K562 (cell line): ENCODE data around the gene NUAK2. TPM values are rescaled to one million over a fixed set of nuclear protein-coding genes. Genes with fewer than 3 reads are reported as not detected.

ENCODE experiments used
- ATAC-seq: fragments of 200-7000 bp; cut with Tn5 transposase; 3 replicates; pipeline ENCODE4 v1.9.1; 2020; ENCODE audit warnings: moderate library complexity
- BruUV-seq: library from RNA; stranded (reverse); fragments of 400-500 nt; replicated peaks from 2 replicates; lab custom pipeline; 2021; lab: Mats Ljungman, UMichigan
- CTCF ChIA-PET: fragments of 300-600 bp; formaldehyde crosslinking; extraction: SDS; loops from one replicate; lab custom pipeline; 2021; ENCODE audit warnings: low intra/inter-chr PET ratio; lab: Yijun Ruan, JAX
- POLR2A ChIA-PET: fragments of 300-600, 350-650 bp; sonication (Branson Sonifier 250); formaldehyde crosslinking; extraction: SDS; loops from one replicate; lab custom pipeline; 2021; ENCODE audit warnings: antibody characterized with exemption, inconsistent platforms; lab: Yijun Ruan, JAX
- DNase-seq, 4 experiments: peaks; one replicate each; pipeline versions ENCODE4 v3.0.0 to v3.0.0-alpha.2; 2011 to 2018; ENCODE audit warnings: low spot score in 3 of 4, mixed read lengths in 3 of 4; ENCODE audit errors: extremely low read depth in 1 of 4
- FAIRE-seq: peaks from 2 replicates; lab custom pipeline; 2011; peaks lifted over from hg19 to GRCh38; lab: Jason Lieb, UNC
- H2AFZ ChIP-seq: 2 replicates; pipeline ENCODE4 v1.6.0; 2011; ENCODE audit warnings: low read depth, low read length, control low read depth, inconsistent platforms
- H3K27ac ChIP-seq: fragments of 200-600 bp; 3 replicates; pipeline ENCODE4 v1.8.0; 2011; ENCODE audit warnings: low read depth, mild to moderate bottlenecking, control low read depth, inconsistent platforms, low read length, moderate library complexity, mixed read lengths; ENCODE audit errors: extremely low read depth
- H3K27me3 ChIP-seq, 2 experiments: fragments of 300-600 bp in 1 of 2; 2 replicates in 1 of 2; 3 replicates in 1 of 2; pipeline versions ENCODE4 v1.6.0 to v1.8.0; 2011; ENCODE audit warnings: inconsistent platforms in 2 of 2, low read length in 2 of 2, mild to moderate bottlenecking in 1 of 2, mixed read lengths in 1 of 2, moderate library complexity in 1 of 2; ENCODE audit not compliant: control insufficient read depth in 2 of 2, insufficient read depth in 2 of 2
- H3K36me3 ChIP-seq: fragments of 300-600 bp; 3 replicates; pipeline ENCODE4 v1.8.0; 2011; ENCODE audit warnings: mild to moderate bottlenecking, low read length, inconsistent platforms; ENCODE audit not compliant: control insufficient read depth, insufficient read depth
- H3K4me1 ChIP-seq, 2 experiments: fragments of 200-600 bp in 1 of 2; replicated peaks in 1 of 2; 2 replicates in 1 of 2; 3 replicates in 1 of 2; pipeline versions ENCODE4 v1.5.1 to v1.8.0; 2011; ENCODE audit warnings: inconsistent platforms in 2 of 2, low read length in 2 of 2, mild to moderate bottlenecking in 1 of 2, mixed read lengths in 1 of 2, moderate library complexity in 1 of 2; ENCODE audit not compliant: control insufficient read depth in 2 of 2, insufficient read depth in 2 of 2
- H3K4me2 ChIP-seq: 2 replicates; pipeline ENCODE4 v1.6.1; 2011; ENCODE audit warnings: low read length, control low read depth, inconsistent platforms, mixed read lengths; ENCODE audit not compliant: insufficient read depth
- H3K4me3 ChIP-seq: fragments of 200-600 bp; sonication (generic), shearing (Covaris generic); 2 replicates; pipeline ENCODE4 v1.5.1; 2016; ENCODE audit warnings: control low read depth, inconsistent platforms
- H3K79me2 ChIP-seq: fragments of 200-600 bp; 3 replicates; pipeline ENCODE4 v1.8.0; 2011; ENCODE audit warnings: low read length, inconsistent platforms; ENCODE audit not compliant: control insufficient read depth, insufficient read depth
- H3K9ac ChIP-seq, 2 experiments: 2 replicates each; pipeline versions ENCODE4 v1.6.0 to v1.6.1; 2011; ENCODE audit warnings: low read depth in 2 of 2, low read length in 2 of 2, control low read depth in 1 of 2, inconsistent platforms in 1 of 2, mild to moderate bottlenecking in 1 of 2, mixed read lengths in 1 of 2; ENCODE audit not compliant: insufficient read depth in 1 of 2
- H3K9me1 ChIP-seq: one replicate; pipeline ENCODE4 v1.6.0; 2011; ENCODE audit warnings: inconsistent platforms, mild to moderate bottlenecking, low read length, moderate library complexity; ENCODE audit not compliant: control insufficient read depth, insufficient read depth
- H3K9me3 ChIP-seq: replicated peaks from 2 replicates; pipeline ENCODE4 v1.5.1; 2011; ENCODE audit warnings: low read depth, low read length, inconsistent platforms; ENCODE audit not compliant: control insufficient read depth, insufficient read depth
- H4K20me1 ChIP-seq: replicated peaks from 2 replicates; pipeline ENCODE4 v1.6.1; 2011; ENCODE audit warnings: low read length, inconsistent platforms, mixed read lengths; ENCODE audit not compliant: control insufficient read depth, insufficient read depth
- BRD9 ChIP-seq: fragments of 450-650 bp; IDR thresholded peaks from 2 replicates; pipeline ENCODE4 v1.6.1; 2018; ENCODE audit warnings: low read depth; ENCODE audit not compliant: partially characterized antibody
- FOXJ2 ChIP-seq: fragments of 200-800 bp; sonication (Bioruptor generic); IDR thresholded peaks from 2 replicates; pipeline ENCODE4 v1.6.1; 2016; ENCODE audit warnings: missing genetic modification characterization, missing compliant biosample characterization
- MXI1 ChIP-seq: IDR thresholded peaks from 2 replicates; pipeline ENCODE4 v1.6.1; 2011; ENCODE audit warnings: low read depth, mild to moderate bottlenecking, improper control_type of control experiment, low read length
- NEUROD1 ChIP-seq: fragments of 150-350 bp; IDR thresholded peaks from 2 replicates; pipeline ENCODE4 v1.6.1; 2014; ENCODE audit warnings: borderline replicate concordance, low read length, low read depth; ENCODE audit not compliant: partially characterized antibody
- NFATC3 ChIP-seq: fragments of 450-650 bp; IDR thresholded peaks from 2 replicates; pipeline ENCODE4 v1.6.1; 2017; ENCODE audit warnings: mild to moderate bottlenecking
- TFAM ChIP-seq: fragments of 250-450 bp; sonication (Bioruptor Pico); conservative IDR thresholded peaks from 2 replicates; pipeline ENCODE4 v1.5.0; 2021; ENCODE audit warnings: mild to moderate bottlenecking, moderate library complexity
- ZFPM2 ChIP-seq: fragments of 250-450 bp; sonication (Bioruptor Pico); IDR thresholded peaks from 2 replicates; pipeline ENCODE4 v1.5.1; 2022; ENCODE audit warnings: mild to moderate bottlenecking
- ZNF644 ChIP-seq: fragments of 200-800 bp; sonication (Bioruptor generic); IDR thresholded peaks from 2 replicates; pipeline ENCODE4 v1.6.1; 2016; ENCODE audit warnings: low read depth, missing genetic modification characterization, missing compliant biosample characterization
- WGBS: fragments of 100-300 bp; shearing (Covaris generic); methylation state at CpG from one replicate; pipeline ENCODE4 v1.1.6; 2016; ENCODE audit warnings: low coverage, mixed read lengths; ENCODE audit not compliant: insufficient coverage; ENCODE audit errors: missing lambda C conversion rate; 5-methylcytosine and 5-hydroxymethylcytosine counted together
- in situ Hi-C: fragments of 300-500 bp; cut with MboI; formaldehyde crosslinking; loops from 4 replicates; pipeline ENCODE4 v1.15.0; 2018; ENCODE audit warnings: inconsistent platforms, mixed read lengths
- intact Hi-C: fragments of 100-400 bp; cut with micrococcal nuclease; formaldehyde crosslinking; loops from 2 replicates; pipeline ENCODE4 v1.14.2; 2022
- polyA plus RNA-seq, 8 experiments: library from polyadenylated mRNA; depleted of rRNA in 4 of 8; stranded (reverse) in 5 of 8; unstranded in 3 of 8; fragments of >200 nt; fragmentation: Nextera tagmentation in 2 of 8; fragmentation: Illumina TruSeq in 1 of 8; extraction: Ambion mirVana in 2 of 8; extraction: Trizol in 1 of 8; gene quantifications; 2 replicates each; pipeline versions ENCODE4 v1.2.1 to v1.2.3, GENCODE V29; 2011 to 2014; ENCODE audit warnings: inconsistent platforms in 1 of 8, missing spikeins in 1 of 8
- total RNA-seq, 7 experiments: library from RNA; depleted of rRNA in 6 of 7; stranded (reverse); fragments of >200 nt in 6 of 7; fragmentation: Illumina TruSeq in 2 of 7; extraction: Trizol in 2 of 7; gene quantifications; 2 replicates each; pipeline versions ENCODE4 v1.2.1 to v1.2.3, GENCODE V29; 2011 to 2021; ENCODE audit warnings: low replicate concordance in 1 of 7
- TF ChIP-seq, protein P1 (sequence below), 2 experiments: IDR thresholded peaks; 2 replicates each; pipeline ENCODE4 v1.6.1; 2012; ENCODE audit warnings: improper control_type of control experiment in 2 of 2, low read depth in 2 of 2, low read length in 2 of 2, borderline replicate concordance in 1 of 2
- TF ChIP-seq, protein P2 (sequence below): fragments of 250-450 bp; sonication (Bioruptor Pico); IDR thresholded peaks from 2 replicates; pipeline ENCODE4 v1.4.0; 2020; ENCODE audit warnings: mild to moderate bottlenecking, moderate library complexity
- TF ChIP-seq, protein P3 (sequence below): fragments of 450-650 bp; formaldehyde crosslinking; IDR thresholded peaks from 2 replicates; pipeline ENCODE4 v1.4.0; 2020; ENCODE audit warnings: mild to moderate bottlenecking

The NUAK2 gene
- total and polyA plus RNA-seq, 9 of the 15 experiments (the other 6 are each of a cell fraction or from before 2014, with no cell fraction given) = 0.04 to 0.44 (median 0.14) TPM

DNA sequence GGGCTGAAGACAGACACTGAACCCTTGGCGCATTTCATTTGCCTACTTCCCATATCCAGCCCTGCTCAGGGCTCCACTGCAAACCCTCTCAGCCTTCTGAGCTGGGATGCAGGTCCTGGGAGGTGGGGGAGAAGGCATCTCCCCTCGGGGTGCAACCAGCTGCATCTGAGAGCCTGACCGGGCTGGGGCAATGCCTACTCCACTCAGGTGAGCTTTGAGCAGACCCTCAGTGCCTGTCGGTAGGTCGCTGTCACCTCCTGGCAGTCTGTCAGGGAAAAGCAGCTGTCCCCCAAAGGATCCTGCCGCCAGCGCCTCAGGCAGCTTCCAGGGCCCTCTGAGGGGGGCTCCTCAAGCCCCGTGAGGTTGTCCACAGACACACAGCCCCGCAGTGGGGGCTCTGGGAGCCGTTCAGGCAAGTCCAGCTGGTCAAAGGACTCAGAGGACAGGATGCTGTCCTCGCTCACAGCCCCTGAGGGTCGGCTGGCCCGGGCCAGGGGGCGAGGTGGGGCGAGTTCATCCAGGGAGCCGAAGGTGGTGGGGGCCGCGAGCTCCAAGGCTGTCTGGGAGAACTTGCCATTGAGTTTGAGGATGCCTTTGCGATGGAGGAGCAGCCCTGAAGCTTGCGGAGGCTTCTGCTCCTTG is 18.2 kb downstream of the NUAK2 start (continued):
- no peak for TF ChIP-seq BRD9
- TF ChIP-seq, protein P1, sequence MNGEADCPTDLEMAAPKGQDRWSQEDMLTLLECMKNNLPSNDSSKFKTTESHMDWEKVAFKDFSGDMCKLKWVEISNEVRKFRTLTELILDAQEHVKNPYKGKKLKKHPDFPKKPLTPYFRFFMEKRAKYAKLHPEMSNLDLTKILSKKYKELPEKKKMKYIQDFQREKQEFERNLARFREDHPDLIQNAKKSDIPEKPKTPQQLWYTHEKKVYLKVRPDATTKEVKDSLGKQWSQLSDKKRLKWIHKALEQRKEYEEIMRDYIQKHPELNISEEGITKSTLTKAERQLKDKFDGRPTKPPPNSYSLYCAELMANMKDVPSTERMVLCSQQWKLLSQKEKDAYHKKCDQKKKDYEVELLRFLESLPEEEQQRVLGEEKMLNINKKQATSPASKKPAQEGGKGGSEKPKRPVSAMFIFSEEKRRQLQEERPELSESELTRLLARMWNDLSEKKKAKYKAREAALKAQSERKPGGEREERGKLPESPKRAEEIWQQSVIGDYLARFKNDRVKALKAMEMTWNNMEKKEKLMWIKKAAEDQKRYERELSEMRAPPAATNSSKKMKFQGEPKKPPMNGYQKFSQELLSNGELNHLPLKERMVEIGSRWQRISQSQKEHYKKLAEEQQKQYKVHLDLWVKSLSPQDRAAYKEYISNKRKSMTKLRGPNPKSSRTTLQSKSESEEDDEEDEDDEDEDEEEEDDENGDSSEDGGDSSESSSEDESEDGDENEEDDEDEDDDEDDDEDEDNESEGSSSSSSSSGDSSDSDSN (IDR thresholded peaks at IDR 0.05; ENCODE audit: borderline replicate concordance in 1 of 2, low read depth in 2 of 2, low read length in 2 of 2) = no peak
- no peak for TF ChIP-seq TFAM (CRISPR knock-in tag)

DNA sequence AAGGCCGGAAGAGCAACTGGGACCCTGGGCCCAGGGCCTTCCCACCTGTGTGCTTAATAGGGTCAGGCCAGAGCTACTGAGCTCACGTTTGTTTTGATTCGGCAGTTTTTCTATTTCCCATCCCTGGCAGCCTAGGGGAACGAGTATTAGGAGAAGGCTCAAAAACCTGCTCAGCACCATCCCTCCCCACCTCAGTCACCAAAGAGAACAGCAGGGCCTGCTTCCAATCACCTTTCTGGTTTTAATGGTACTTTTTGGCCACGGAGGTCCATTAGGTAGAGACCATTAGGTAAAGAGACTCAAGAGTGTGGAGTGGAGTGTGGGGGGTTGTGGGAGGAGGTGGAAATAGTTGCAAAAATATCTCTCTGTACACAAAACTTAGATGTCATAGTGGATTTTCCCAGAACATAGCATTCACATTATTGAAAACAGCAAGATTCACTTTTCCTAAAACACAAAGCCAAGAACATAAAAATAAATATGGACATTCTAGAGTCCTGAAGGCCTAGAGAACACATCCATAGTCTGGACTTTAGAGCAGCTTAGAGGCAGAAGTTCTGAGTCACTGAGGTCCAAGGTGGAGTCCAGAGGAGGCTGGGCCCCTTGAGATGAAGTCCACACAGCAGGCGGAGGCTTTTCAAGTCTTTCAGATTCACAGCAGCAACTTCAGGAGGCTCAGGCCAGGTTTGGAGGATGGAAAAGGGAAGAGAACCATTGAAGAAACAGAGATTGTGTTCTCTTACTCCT is 19.5 kb downstream of the NUAK2 start:
- ATAC-seq = no peak
- no peak for DNase-seq
- no peak overlapping the region for H3K4me3 ChIP-seq
- H3K4me2 ChIP-seq = no peak overlapping the region
- POLR2A ChIA-PET = no interaction called here
- no TSS peak for BruUV-seq
- peaks cover 9 to 15% of the 10 kb centered on the region in 2 experiments; a peak in 3 of 5 replicates for H3K4me1 ChIP-seq
- CTCF ChIA-PET = no interaction called here
- H3K36me3 ChIP-seq = no peaks in the 10 kb centered on the region
- H3K27ac ChIP-seq = no peak overlapping the region
- no peak for FAIRE-seq
- no peak overlapping the region for H3K9ac ChIP-seq
- no peaks in the 10 kb centered on the region for H3K9me1 ChIP-seq
- intact Hi-C loops = no loop called here
- H2AFZ ChIP-seq = no peak overlapping the region
- no peaks in the 10 kb centered on the region for H3K9me3 ChIP-seq
- H4K20me1 ChIP-seq = peaks cover under 1% of the 10 kb centered on the region; the same call in 1 of the 2 replicates
- 28% methylated on average over 6 of the region's 6 CpGs for WGBS
- in situ Hi-C loops = no loop called here
- H3K27me3 ChIP-seq = peaks cover 13 to 54% of the 10 kb centered on the region in 2 experiments; a peak in 4 of 5 replicates
- H3K79me2 ChIP-seq = no peaks in the 10 kb centered on the region
- TF ChIP-seq NFATC3 (no peak), NEUROD1 (no peak), FOXJ2 (tag) (no peak), ZFPM2 (CRISPR knock-in tag) (no peak), TFAM (CRISPR knock-in tag) (no peak), MXI1 (no peak), ZNF644 (no peak)
- TF ChIP-seq, protein P2, sequence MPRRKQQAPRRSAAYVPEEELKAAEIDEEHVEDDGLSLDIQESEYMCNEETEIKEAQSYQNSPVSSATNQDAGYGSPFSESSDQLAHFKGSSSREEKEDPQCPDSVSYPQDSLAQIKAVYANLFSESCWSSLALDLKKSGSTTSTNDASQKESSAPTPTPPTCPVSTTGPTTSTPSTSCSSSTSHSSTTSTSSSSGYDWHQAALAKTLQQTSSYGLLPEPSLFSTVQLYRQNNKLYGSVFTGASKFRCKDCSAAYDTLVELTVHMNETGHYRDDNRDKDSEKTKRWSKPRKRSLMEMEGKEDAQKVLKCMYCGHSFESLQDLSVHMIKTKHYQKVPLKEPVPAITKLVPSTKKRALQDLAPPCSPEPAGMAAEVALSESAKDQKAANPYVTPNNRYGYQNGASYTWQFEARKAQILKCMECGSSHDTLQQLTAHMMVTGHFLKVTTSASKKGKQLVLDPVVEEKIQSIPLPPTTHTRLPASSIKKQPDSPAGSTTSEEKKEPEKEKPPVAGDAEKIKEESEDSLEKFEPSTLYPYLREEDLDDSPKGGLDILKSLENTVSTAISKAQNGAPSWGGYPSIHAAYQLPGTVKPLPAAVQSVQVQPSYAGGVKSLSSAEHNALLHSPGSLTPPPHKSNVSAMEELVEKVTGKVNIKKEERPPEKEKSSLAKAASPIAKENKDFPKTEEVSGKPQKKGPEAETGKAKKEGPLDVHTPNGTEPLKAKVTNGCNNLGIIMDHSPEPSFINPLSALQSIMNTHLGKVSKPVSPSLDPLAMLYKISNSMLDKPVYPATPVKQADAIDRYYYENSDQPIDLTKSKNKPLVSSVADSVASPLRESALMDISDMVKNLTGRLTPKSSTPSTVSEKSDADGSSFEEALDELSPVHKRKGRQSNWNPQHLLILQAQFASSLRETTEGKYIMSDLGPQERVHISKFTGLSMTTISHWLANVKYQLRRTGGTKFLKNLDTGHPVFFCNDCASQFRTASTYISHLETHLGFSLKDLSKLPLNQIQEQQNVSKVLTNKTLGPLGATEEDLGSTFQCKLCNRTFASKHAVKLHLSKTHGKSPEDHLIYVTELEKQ (CRISPR knock-in tag) = no peak
- TF ChIP-seq, protein P3, sequence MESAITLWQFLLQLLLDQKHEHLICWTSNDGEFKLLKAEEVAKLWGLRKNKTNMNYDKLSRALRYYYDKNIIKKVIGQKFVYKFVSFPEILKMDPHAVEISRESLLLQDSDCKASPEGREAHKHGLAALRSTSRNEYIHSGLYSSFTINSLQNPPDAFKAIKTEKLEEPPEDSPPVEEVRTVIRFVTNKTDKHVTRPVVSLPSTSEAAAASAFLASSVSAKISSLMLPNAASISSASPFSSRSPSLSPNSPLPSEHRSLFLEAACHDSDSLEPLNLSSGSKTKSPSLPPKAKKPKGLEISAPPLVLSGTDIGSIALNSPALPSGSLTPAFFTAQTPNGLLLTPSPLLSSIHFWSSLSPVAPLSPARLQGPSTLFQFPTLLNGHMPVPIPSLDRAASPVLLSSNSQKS (CRISPR knock-in tag) = no peak
